Stimulated activated CD4-positive, alpha-beta T cell treated with anti-CD3 and anti-CD28 coated beads, Interleukin-1b, Interleukin-23, amount 100 ng/mL, for 48 hours (primary cell): ENCODE data around the gene MED12.

Experiments
- DNase-seq: peaks from one replicate; pipeline ENCODE4 v3.0.0-alpha.2; 2020

The MED12 gene

DNA sequence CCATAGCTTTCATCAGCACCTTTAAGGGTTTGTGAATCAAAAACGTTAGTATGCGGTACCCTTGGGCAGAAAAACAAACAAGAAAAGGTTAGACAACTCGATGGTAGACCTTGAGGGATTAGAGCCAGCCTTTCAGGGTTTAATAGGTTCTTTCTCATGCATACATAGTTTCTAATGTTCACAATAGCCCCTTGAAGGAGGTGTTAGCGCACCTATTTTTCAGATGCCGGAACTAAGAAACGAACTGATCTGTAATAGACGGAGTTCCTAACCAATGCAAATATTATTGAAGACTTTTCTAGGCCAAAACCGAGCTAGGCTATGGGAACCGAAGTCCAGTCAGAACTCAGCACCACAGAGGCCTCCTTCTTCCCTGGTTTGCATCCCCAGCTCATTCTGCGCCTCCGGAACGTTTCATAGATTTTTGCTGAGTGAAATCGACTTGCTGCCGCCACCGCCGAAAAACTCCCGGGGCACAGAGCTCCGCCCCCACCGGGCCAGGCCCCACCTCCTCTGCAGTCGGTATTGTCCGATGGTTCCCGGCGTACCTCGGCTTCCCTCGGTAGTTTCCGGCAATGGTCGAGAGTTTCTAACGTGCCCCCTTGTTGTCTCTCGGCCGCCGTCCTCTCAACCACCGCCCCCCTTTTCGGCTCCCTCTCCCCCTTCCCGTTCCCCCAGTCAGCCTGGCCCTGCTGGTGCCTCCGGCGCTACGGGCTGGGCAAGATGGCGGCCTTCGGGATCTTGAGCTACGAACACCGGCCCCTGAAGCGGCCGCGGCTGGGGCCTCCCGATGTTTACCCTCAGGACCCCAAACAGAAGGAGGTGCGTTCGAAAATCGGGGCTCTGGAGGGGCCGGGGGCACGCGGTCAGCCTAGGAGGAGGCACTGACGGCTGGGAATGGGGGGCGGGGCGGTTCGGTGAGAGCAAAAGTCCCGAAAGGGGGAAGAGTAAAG lies at the start of gene MED12:
MED12 (plus strand) TSS at position 565 of the 953 bp plus-strand sequence; CDS start at position 724, 159 bp downstream.
- peak; percentile 79 for DNase-seq

DNA sequence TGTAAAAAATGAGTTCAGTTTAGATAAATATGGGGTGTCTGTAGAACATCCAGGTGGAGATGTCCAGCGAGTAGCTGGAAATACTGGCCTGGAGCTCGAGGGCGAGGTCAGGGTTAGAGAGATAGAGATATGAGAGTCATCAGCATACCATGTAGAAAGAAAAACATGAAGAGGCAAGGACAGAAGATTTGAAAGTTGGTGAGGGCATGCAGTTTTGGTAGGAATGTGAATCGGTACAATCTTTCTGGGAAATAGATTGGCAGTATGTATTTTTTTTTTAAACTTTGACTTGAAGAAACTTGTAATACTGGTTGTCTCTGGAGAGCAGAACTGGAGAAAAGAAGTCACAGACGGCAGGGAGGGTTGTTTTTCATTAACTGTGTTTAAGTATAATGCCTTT lies 47.9 kb upstream of the MED12 start:
- DNase-seq: no peak

DNA sequence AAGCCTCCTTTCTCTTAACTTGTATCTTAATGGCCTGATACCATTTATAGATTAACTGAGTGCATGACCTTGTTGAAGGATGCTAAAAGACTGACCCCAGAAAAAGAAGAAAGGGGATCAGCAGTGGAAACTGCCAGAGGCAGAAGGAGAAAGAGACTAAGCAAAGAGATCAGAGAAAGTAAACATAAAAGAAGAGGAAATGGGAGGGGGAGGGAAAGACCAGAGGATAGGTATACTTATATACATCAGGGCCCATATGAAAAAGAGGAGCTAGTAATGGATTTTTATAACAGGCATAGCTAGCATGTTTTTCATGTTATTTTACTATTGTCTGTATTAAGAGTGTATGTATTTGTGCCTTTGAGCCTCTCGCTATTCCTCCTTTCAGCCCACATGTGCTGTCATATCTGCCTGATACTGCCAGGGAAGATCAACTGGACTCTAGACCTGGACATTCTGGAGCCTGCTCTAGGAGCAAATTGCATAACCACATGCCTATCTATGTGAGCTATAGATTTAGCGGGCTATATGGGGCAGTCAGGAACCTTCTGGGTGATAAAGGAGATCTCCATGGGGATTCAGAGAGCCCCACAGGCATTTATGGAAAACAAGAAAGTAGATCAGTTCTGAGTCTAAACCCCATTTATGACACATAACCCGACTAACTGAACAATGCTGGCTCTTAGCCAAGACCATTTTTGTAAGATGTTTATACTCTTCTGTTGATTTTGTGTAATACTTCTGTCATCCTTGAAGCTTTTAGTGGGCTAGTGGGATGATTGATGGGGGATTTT lies 36.9 kb upstream of the MED12 start:
- no peak for DNase-seq

DNA sequence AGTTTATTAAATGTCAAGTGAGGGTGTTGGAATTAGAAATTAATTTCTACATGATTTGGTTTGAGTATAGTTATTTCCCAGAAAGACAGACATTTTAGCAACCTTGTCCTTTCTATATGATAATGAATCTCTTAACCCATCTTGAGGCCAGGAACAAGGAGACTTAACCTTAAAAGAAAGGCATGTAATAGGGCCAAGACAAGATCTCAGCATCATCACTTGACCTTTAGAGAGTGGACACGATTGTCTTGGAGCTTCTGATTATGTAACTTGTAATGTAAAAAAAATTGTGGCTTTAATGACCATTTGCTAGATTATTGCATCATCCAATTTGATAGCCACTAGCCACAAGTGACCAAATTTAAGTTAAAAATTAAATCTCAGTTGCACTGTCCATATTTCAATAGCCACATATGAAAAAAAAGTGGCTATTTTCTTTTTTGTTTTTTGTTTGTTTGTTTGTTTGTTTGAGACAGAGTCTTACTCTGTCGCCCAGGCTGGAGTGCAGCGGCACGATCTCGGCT lies 36.2 kb upstream of the MED12 start:
- no peak for DNase-seq

DNA sequence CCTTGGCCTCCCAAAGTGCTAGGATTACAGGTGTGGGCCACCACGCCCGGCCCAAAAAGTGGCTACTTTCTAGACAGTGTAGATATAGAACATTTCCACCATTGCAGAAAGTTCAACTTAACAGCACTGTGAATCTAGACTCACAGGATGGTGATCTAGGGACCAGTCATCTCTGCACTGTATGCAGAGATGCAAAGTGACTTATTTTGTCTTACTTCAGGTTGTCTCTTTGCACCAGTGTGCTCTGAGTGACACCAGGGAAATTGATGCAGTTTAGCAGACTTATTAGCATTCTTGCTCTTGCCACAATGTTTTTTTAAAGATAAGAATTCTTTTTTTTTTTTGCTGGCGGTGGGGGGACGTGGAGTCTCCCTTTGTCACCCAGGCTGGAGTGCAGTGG lies 35.6 kb upstream of the MED12 start:
- no peak for DNase-seq

DNA sequence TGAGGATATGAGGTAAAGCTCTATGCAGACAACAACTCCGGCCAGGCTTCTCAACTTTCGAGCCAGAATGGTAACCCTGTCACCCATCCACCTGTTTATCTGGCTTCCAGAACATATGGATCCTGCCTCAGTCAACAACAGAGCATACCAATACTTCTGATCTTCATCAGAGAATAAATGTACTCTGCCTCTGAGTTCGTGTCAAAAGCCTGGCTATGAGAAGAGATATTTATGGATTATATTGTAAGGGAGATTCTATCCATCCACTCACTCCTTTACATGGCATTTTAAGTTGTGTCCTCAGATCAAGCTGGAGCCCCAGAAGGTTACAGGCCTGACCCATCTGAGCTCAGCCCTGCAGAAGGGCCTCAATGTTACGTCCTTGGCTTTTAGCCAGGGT lies 32.5 kb upstream of the MED12 start:
- no peak for DNase-seq

DNA sequence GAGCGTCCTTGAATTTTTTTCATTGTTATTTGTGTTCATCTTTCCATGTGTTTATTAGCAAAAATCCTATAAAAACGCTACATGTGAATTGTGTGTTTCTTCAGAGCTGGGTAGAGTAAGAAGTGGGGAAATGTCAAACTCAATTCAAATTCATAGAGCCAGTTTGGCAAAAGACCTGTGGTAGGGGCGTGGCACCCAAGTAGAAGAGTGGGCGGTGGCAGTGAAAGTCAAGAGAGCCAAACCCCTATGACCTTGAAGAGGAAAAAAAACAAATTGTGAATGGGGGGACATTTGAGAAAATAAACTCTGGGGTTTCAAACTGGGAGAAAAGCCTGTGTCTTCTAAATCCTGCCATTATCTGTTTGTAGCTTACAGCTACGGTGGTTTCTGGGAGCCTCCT lies 27.1 kb upstream of the MED12 start:
- no peak for DNase-seq

DNA sequence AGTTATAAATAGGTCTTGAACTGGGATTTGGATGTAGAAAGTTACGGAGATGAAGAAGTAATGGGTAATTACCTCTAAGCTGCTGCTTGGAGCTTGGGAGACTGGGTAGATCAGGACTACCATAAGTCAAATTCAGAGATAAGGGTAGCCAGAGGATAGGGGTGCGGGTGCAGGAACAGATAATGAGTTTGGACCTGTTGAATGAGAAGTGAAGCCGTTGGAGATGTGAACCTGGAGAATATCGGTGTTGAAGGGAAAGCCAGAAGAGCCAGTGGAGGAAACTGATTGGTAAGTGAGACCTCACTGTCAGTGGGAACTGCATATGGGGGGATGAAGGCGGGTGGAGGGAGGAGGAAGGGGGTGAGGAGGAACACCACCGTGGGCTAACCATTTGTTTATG lies 23.4 kb upstream of the MED12 start:
- no peak for DNase-seq

DNA sequence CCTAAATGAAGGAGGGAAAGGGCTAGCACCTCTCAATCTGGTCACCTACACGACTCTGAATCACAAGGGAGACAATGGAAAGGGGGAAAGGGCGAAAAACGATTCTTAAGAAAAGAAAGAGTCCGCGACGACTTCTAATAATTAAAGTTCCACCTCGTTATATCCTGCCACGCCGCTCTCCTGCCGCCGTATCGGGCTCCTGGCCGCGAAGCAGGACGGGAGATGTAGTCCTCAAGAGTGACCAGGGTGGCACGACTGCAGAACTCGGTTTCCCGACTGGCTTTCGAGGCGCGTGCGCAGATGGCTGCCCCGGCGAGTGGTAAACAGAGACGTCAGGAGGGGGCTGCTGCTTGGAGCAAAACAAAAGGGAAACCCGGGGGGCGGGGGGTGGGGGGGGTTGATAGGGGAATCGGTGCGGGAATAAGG lies 22.8 kb upstream of the MED12 start, which contains the start of gene FOXO4:
FOXO4 (plus strand) TSS at position 297 of the 426 bp plus-strand sequence. CDS start 678 bp downstream, outside the sequence.
- peak; percentile 86 for DNase-seq

DNA sequence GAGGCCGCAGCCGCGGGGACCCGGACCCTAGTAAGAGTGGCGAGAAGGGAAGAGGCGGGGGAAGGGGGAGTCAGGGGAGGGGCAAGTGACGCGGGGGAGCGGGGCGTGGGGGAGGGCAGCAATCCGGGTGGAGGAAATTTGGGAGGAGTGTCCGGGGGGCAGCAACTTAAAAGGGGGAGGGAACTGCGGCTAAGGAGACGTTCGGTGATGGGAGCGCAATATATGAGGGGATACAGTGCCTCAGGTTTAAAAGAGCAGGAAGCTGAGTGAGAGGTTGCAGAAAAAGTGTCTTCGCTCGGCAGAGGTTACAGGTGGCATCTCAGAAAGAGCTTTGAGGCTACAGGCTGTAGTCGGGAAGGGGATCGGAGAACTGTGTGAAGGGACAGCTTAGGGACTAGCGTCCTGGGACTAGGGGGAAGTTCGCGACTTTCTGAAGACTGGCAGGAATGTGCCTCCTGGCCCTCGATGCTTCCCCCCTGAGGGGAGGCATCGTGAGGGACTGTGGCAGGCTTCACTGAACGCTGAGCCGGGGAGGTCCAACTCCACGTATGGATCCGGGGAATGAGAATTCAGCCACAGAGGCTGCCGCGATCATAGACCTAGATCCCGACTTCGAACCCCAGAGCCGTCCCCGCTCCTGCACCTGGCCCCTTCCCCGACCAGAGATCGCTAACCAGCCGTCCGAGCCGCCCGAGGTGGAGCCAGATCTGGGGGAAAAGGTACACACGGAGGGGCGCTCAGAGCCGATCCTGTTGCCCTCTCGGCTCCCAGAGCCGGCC lies 22.2 kb upstream of the MED12 start:
- no peak for DNase-seq

DNA sequence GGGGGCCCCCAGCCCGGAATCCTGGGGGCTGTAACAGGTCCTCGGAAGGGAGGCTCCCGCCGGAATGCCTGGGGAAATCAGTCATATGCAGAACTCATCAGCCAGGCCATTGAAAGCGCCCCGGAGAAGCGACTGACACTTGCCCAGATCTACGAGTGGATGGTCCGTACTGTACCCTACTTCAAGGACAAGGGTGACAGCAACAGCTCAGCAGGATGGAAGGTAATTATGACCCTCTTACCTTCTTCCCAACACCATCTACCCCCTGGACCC lies 21.7 kb upstream of the MED12 start:
- DNase-seq: no peak

DNA sequence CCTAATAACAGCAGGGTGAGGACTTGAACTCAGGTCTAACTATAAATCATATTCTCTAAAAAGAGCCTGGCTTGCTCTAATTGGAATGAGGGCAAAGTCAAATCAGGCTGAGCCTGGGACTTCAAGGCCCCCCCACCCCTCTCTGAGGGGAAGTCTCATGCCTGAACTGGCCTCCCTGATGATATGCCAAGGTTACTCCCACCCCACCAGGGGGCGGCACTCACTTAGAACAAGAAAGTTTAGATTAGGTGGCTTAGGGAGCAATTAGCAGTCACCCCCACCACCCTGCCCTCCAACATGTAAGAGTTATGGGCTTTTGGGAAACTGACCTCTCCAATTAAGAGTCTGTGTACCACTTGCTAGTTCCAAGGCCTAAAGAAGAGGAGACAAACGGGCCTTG lies 20.1 kb upstream of the MED12 start:
- peak; percentile 67 for DNase-seq

DNA sequence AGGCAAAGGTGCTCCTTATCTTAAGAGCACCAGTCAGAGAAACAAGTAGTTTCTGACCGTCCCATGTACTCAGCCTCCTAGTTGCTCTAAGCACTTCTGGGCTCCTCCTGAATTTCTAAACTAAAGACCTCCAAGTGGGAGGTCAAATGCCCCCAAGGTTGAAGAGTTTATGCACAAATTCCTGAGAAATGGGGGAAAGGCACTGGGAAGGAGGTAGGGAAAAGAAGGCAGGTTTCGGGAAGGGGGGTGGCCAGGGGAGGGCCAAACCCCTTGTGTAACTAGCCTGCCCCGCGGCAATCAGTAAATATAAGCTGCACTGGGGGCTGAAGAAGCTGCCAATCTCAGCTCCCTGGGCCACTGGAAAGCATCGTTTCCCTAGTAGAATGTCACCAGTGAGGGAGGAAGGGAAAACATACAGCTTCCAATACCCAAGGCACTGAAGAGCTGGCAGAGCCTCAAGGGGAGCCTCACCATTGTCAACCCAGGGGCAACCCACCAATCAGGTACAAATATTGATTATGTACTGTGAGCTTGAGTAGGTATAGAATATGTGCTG lies 19.4 kb upstream of the MED12 start:
- no peak for DNase-seq

DNA sequence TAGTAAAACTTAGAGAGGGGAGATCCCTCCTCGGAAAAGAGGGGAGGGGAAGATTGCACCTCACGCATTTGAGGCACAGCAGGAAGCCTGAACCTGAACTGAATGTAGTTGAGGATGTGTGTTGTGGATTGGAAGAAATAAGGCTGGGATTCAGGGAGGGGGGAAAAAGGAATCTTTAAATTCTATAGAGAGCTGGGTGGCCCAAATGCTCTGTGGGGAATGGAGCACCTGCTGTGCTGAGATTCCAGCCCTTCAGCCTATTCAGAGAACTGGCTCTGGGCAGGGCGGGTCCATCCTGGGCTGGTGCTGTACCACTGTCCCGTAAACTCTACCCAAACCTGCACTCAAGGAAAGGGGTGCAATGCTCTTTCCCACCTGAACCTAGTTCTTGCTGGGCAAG lies 18.7 kb upstream of the MED12 start:
- no peak for DNase-seq

DNA sequence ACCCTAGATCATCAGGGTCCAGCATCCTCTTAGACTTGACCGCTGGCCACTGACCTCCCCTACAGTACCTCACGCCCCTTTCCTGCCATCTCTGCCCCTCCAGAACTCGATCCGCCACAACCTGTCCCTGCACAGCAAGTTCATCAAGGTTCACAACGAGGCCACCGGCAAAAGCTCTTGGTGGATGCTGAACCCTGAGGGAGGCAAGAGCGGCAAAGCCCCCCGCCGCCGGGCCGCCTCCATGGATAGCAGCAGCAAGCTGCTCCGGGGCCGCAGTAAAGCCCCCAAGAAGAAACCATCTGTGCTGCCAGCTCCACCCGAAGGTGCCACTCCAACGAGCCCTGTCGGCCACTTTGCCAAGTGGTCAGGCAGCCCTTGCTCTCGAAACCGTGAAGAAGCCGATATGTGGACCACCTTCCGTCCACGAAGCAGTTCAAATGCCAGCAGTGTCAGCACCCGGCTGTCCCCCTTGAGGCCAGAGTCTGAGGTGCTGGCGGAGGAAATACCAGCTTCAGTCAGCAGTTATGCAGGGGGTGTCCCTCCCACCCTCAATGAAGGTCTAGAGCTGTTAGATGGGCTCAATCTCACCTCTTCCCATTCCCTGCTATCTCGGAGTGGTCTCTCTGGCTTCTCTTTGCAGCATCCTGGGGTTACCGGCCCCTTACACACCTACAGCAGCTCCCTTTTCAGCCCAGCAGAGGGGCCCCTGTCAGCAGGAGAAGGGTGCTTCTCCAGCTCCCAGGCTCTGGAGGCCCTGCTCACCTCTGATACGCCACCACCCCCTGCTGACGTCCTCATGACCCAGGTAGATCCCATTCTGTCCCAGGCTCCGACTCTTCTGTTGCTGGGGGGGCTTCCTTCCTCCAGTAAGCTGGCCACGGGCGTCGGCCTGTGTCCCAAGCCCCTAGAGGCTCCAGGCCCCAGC lies 17.6 kb upstream of the MED12 start:
- no peak for DNase-seq

DNA sequence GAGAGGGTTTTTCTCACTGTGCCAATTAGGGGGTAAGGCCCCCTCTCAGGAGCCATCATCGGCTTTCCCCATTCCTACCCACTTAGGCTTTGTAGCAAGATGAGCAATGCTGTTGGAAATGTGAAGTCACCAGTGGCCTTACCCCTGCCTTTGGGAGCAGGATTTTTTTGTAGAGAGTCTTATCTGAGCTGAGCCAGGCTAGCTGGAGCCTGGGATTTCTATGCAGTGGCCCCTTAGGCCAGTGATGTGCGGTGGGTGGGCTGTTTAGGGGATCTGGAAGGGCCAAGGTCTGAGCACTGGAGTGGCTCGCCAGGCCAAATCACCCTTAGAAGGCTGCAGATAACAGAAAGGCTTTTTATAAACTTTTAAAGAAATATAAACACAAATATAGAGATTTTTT lies 16.1 kb upstream of the MED12 start:
- no peak for DNase-seq

DNA sequence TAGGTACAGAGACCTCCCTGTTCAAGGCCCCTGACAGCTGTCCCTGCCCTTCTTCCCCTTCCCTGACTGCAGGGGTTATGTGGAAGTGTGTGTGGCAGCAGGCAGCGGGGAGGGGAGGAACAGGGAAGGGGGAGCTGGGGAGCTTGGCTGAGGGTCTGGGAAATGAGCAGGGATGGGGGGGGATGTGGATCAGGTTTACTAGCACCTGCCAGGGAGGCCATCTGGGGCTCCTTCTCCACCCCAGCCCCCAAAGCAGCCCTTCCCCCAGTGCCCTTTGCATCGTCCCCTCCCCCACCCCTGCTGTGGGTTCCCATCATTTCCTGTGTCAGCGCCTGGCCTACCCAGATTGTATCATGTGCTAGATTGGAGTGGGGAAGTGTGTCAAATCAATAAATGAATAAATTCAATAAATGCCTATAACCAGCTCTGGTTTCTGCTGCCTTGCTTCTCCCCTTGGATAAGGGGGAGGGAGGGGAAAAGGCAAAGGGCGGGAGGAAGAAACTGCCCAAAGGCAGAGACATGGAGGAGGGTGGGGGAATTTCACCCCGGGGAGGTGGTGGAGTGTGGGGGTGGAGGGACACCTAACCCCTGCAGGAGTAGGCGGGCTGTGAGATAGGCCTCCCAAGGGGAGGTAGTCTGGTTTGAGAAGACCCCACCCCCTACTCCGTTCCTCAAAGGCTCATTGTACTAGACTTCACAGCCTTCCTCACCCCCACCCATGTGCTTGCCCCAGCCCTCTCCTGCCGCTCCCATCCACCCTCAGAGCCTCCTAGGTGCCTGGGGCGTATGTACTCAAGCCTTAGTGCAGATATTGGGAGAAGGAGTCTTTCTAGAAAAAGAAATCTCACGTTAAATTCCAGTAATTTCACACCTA lies 15.0 kb upstream of the MED12 start:
- DNase-seq: peak; percentile 45

DNA sequence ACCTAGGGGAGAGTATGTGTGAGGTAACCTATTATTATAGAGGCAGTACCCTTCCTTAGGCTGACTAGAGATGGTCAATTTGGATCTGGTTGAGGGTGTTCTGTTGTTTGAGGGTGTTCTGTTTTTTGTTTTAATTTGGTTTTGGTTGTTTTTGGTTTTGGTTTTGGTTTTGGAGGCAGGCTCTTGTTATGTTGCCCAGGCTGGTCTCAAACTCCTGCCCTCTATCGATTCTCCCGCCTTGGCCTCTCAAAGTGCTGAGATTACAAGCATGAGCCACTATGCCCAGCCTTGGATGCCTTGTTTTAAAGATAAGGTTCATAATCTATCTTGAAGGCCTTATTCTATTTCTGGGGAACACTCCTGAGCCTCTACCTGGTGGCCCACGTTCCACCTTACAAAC lies 12.8 kb upstream of the MED12 start:
- no peak for DNase-seq

DNA sequence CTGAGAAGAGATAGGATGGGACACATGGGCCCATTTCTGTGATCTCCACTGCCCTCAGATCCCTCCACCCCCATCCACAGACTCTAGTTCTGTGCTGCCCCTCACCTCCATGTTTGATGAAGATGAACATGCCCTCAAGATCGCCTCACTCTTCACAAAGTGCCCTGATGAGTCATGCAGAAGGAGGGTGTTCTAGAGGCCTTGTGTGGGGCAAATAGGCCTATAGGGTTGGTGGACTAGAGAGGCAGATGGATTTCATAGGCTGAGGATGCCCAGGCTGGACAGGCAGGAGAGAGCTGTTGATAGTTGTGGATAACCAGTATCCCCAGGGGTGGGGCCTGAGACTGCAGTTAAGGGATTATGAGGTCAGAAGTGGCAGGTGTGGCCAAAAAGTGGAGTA lies 12.0 kb upstream of the MED12 start, which contains the start of gene CXorf65:
CXorf65 (minus strand) TSS at position 314 of the 400 bp plus-strand sequence; CDS start at position 130, 184 bp downstream.
- peak; percentile 27 for DNase-seq

DNA sequence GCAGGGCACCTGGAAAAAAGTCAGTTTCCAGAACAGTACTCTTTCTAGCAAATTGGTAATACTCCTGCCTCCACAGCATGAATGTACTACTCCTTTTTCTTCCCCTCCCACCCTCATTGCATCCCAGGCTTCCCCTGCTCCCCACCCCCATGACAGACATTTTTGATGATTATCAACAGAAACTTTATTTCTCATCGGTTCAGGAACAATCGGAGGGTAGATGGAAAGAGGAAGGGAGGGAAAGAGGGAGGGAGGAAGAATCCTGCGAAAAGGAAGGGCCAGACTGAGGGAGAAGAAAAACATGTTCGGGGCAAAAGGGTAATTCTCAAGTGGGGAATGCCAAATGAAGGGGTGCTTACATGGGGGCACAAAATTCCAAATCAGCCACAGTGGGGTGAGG lies 11.2 kb upstream of the MED12 start:
- no peak for DNase-seq
